Mesenteric fat pad (tissue), 1 donor: ENCODE results near the gene GRAMD1A. TPM values are rescaled to one million over a fixed set of nuclear protein-coding genes. Genes with fewer than 3 reads are reported as not detected.
"Not testable (repeated sequence)": the region's sequence is repeated elsewhere in the genome, so short reads cannot be mapped to it uniquely, and the experiment has no call there.

Source experiments
- DNase-seq: peaks from one replicate; pipeline ENCODE4 v3.0.0-alpha.2; 2020; ENCODE audit warnings: low spot score
- total RNA-seq: library from RNA; stranded (reverse); fragmentation: NEBNext Ultra II Directional; extraction: Animal tissue kit (Norgen Biotek cat#: 25700); gene quantifications from one replicate; pipeline ENCODE4 v1.2.1, GENCODE V29; 2021
- donor health status: DM: yes; HTN: yes; CAD: no.

Gene GRAMD1A
- total RNA-seq, 1 donor from 2014 or later, result 76.8 TPM

DNA sequence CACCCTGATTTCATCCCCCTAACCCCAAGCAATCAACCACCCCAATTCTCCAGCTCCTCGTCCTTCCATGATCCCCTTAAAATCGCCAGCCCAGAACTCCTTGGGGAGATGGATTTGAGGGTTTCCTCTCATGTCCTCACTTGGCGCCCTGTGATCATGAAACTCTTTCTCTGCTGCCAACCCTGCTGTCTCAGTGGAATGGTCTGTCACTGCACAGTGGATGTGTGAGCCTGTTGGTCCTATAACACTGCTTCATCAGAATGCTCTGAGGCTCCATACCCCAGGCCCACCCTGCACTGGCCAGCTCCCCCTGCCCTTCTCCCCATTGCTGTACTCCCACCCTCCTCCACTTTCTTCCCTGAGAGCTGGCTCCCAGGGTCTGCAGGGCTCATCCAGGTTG lies 23.5 kb upstream of the GRAMD1A start:
- peak; percentile 67 for DNase-seq

DNA sequence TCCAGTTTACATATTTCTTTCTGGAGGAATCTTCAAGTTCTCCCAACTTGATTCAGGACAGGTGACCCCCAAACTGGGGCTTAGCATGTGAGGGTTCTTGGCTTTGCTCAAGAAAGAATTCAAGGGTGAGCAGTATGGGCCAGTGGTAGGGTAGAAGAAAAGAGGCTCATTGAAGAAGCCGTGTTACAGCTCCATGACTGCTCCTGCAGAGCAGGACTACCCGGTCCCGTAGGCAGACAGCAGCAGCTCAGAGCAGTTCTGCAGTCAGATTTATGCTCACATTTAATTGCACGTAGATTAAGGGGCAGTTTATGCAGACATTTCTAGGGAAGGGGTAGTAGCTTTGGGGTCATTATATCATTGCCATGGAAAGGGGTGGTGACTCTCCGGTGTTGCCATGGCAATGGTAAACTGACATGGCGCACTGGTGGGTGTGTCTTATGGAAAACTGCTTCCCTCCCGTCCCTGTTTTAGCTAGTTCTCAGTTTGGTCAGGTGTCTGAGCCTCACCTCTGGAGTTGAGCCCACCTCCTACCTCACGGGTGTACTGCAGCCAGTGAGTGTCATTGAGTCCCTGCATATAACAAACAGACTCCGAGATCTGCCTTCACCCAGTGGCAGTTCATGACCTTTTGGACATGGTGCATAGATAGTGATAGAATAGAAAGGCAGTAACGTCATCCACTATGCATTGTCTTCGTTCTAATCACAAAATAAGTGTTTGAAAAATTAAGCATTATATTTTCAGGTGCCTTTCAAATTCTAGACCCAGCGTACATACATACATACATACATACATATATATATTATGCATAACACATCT lies 20.1 kb upstream of the GRAMD1A start:
- DNase-seq, result no peak

DNA sequence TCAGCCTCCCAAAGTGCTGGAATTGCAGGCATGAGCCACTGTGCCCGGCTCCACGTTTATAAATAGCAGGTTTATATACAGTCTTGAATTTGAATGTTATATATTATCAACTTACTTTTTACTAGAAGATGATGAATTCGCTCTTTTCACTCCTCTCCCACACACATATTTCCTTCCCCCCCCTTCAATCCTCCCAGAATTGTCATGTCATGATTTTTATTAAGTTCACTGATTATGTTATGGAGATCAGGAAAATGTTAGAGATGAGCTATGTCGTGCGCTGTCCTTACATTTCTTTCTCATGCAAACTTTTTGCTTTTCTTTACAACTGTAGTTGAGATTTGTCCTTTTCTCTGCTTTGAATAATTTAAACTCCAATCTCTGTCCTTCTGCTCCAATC lies 17.8 kb upstream of the GRAMD1A start:
- no peak for DNase-seq

DNA sequence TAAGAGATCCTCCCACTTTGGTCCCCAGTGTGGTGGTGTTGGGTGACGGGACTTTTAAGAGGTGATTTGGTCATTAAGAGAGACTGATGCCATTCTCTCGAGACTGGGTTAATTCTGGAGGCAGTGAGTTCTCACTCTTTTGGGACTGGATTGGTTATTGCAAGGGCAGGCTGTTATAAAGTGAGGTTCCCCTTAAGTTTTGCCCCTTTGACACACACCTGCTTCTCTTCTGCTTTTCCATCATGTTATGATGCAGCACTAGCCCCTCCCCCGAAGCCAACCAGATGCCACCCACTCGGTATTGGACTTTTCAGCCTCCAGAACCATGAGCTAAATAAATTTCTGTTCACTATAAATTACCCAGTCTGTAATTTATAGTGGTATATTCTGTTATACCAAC lies 16.3 kb upstream of the GRAMD1A start:
- DNase-seq, result no peak

DNA sequence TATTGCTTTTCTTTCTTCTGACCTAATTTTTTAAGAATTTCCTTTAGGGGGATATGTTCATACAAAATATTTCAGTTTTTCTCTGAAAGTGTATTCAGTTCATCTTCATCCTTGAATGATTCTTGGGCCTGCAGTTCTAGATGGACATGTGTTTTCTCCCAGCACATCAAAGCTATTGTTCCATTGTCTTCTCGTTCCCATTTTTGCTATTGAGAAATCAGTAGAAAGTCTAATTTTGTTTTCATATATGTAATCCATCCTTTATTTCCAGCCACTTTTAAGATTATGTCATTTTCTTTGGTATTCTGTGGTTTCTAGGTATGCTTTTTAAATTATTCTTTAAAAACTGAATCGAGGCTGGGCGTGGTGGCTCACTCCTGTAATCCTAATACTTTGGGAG lies 15.8 kb upstream of the GRAMD1A start:
- DNase-seq, result no peak

DNA sequence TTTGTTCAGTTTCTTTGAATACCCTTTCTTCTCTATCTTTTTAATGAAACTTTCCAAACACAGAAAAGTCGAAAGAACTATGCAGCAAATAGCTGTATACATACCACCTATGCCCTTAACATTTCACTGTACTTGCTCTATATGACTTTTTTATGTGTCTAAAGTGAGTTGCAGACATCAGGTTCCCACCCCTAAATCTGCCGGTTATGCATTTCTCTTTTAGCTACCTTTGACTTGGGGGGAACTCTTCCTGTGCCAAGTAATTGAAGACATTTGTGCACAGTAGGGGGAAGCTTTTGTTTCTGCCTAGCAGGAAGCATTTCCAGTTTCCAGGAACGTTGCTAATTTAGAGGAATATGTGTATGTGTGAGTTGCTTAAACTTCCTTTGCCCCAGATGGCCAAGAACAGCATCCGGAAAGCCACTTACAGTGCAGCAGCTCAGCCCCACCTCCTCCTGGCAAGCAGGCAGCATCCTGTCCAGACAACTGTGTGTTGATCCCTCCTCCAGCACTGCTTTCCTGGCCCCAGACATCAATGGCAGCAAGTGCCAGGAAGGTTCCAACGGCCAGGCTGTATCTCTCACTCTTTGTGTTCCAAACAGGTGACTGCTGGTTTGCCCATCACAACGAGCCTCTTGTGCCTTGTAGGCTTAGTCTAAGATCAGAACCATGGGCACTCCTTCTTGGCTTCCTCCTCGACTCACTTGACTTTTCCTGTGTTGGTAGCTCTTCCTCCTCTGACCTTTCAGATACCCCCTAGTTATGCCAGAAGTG lies 14.7 kb upstream of the GRAMD1A start:
- DNase-seq, result no peak

DNA sequence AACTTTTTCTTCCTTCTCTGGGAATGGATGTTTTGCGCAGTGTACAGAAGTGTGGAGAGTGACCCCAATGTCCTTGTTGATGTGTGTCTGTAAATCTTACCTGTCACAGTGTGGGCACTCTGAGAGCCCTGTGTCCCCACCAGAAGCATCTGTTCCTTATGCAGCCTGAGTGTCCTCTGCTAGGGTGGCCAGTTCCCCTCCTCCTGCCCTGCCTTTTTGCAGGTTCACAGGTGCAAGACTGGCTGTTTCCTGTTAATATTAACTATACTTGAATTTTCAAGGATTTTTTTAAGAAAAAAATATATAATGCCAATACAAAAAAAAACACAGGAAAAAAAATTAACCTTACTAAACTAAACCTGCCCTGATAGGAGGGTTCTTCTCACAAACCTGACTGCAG lies 12.0 kb upstream of the GRAMD1A start:
- DNase-seq, result no peak

DNA sequence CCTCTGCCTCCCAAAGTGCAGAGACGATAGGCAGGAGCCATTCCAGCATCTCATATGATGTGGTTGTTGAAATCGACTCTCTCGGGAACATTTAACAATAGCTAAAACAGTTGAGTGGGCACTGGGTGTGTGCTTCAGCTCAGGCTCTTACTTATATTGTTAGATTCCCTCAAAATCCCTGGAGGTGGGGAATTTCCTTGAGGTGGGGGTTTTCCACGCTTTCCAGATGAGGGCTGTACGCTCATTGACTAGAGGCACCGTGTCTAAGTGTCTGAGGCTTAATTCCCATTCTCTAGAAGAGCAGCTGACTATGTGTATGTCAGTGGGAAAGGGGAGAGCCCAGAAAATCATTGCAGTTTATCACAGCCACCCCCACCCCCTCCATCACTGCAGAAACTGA lies 10.8 kb upstream of the GRAMD1A start:
- no peak for DNase-seq

DNA sequence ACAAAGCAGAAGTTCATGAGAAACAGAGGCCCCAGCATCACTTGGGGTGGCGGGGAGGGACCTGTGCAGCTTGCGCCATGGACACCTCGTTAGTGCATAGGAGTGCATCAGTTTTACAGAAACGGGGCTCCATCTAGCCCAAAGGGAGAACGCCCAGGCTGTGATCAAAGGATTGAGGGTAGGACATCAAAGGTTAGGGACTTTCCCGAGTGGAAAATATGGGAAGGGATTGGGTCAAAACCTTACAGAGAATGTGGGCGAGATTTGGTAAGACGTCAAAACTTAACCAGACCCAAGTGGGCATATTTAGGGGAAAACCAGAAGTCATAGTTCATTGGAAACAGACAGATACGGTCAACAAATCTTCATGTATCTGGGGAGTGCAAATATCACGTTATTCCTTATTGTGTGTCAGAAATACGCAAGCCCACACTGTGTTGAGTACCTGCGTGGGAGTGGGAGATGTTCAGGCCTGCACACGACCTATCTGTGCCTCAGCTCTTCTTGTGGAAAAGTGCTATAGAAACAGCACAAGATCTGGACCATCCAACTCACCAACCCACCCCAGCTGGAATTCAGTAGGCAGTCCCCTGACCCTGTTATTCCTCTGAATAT lies 9.4 kb upstream of the GRAMD1A start:
- DNase-seq, result no peak

DNA sequence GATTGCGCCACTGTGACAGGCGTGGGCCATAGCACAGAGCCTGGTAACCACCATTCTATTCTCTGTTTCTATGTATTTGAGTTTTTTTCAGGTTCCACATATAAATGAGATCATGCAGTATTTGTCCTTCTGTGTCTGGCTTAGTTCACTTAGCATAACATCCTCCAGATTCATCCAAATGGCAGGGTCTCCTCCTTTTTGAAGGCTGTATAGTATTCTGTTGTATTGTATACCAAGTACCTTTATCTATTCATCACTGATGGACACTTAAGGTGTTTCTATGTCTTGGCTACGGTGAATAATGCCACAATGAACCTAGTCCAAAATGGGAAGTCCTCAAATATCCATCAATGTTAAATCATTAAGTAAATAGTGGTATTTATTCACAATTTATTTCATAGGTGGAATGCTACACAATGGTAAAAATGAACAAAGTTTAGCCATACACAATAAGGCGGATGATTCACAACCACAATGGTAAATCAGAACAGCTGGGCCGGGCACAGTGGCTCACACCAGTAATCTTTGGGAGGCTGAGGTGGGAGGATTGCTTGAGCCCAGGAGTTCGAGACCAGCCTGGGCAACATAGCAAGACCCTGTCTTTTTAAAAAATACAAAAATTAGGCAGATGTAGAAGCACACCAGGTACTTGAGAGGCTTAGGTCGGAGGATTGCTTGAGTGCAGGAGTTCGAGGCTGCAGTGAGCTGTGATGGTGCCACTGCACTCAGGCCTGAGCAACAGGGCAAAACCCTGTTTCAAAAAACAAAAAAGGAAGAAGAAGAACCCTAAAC lies 8.4 kb upstream of the GRAMD1A start:
- DNase-seq, result no peak

DNA sequence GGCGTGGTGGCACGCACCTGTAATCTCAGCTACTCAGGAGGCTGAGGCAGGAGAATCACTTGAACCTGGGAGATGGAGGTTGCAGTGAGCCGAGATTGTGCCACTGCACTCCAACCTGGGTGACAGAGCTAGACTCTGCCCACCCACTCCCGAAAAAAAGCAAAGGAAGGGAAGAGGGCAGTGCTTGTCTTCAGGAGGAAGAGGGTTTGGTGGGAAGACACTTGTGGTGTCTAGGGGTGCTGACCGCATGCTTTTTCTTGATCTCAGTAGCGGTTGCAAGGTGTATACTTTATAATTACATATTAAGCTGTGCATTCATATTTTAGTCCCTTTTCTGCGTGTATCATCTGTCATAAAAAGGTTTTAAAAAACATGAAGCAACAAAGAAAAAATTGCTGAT lies 7.5 kb upstream of the GRAMD1A start:
- not testable (repeated sequence) for DNase-seq

DNA sequence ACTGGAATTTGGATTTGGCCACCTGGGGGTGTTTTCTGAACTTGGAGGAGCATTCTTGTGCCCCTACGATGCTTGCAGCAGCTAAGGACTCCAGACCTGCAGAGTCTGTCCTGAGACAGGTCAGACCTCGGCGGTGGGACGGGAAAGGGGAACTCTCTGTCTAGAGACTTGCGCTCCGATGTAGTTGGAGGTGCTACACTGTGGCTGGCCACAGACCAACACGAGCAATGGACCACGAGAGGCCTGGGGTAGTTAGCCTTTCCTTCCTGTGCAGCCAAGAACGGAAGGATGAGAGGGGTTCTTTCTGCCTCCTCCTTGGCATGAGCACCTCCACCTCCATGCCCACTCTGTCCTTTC lies 5.9 kb upstream of the GRAMD1A start:
- no peak for DNase-seq

DNA sequence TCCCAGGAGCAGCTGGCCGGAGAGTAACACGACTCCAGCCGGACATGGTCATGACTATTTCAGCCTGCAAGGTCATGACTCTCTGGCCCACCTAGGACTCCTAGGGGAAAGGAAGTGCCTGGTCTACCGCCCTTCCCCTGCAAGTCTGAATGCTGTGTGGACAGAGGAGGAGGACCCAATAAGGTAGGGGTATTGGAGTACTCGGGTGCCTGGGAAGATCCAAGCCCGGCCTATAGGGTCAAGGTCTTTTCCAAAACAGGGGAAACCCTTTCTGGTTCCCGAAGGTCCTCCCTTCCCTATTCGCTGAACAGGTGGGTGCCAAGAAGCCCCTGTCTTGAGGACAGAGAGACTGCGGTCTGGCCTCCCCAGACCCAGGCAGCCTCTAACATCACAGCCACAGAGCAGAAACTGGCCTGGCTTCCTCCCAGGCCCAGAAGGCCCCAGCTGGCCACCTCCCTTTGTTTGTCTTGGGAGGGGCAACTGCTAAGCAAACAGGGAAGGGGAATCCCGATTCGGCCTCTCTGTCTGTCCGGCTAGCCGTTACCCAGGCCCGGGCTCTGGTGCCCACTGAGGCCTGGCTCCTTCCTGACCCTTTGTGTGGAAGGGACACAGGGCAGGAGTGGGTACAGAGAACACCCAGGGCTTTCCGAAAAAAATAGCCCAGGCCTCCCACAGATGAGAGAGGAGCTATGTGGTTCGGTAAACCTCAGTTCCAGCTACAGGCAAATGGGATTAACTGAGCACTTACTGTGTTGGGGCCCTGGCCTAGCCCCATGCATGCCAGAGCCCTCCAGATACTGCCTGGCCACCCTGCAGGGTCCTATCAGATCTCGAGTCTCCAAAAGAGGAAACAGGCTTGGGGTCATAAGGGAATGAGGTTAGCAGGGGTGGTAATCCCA lies 5.2 kb upstream of the GRAMD1A start:
- DNase-seq, result no peak

DNA sequence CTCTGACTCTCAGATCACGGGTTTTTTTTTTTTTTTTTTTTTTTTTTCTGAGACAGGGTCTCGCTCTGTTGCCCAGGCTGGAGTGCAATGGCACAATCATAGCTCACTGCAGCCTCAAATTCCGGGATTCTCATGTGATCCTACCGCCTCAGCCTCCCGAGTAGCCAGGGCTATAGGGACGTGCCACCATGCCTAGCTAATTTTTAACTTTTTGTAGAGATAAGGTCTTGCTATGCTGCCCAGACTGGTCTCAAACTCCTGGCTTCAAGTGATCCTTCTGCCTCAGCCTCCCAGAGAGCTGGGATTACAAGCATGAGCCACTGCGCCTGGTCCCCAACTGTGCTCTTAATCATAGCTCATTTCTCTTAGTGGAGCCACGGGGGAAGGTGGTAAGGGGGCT lies 4.6 kb upstream of the GRAMD1A start:
- no peak for DNase-seq

DNA sequence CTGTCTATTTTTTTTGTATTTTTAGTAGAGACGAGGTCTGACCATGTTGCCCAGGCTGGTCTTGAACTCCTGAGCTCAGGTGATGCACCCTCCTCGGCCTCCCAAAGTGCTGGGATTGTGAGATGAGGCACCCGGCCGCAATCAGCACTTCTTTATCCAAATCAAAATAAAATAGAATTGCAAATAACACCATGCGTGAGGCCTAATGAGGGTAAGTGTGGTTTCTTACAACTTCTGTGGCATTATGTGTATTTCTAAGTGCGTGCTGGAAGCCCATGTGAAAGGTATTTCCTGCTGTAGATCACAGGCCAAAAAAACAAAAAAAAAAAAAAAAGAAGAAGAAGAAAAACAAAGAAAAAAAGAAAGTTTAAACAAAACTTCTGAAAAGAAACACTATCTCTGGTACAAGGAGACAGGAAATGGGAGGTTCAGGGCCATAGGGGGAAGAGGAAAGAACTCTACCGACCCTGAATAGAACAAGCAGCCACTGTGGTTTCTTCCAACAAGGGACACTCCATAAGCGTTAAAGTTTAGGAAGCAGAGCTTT lies 3.0 kb upstream of the GRAMD1A start:
- DNase-seq, result no peak

DNA sequence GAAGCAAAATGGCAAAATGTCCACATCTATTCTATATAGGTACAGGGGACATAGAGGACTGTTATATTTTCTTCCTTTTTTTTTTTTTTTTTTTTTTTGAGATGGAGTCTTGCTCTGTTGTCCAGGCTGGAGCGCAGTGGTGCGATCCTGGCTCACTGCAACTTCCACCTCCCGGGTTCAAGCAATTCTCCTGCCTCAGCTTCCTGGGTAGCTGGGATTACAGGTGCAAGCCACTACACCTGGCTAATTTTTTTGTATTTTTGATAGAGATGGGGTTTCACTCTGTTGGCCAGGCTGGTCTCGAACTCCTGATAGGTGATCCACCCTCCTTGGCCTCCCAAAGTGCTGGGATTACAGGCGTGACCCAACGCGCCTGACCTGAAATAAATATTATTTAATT lies 1.9 kb upstream of the GRAMD1A start:
- DNase-seq, result not testable (repeated sequence)

DNA sequence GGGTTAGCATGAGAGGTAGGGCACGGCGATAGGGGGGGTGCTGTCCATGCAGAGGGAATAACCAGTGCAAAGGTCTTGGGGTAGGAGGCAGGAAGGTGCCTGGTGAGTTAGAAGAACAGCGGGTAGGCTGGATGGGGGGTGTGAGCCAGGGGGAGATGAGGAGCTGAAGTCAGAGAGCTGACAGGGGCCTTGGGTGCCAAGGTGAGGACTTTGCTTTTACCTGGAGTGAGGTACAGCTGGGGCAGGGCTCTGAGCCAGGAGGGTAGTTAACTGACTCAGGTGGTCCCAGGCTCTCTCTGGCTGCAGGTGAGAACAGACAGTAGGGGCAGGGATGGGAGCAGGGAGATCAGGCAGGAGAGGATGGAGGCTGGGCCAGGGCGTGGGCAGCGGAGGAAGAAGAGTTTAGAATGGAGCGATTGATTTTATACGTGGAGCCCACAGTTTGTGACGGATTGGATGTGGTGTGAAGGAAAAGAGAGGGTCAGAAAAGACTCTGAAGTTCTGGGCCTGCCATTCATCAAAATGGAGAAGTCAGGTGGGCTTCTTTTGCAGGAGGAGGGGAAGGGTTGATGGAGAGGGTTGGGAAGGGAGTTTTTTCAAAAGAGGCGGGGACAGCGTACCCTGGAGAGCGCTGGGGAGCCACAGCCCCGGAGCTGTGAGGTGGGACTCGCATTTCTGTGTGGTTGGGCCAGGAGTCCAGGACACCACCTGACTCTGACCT lies 1.2 kb upstream of the GRAMD1A start:
- no peak for DNase-seq

DNA sequence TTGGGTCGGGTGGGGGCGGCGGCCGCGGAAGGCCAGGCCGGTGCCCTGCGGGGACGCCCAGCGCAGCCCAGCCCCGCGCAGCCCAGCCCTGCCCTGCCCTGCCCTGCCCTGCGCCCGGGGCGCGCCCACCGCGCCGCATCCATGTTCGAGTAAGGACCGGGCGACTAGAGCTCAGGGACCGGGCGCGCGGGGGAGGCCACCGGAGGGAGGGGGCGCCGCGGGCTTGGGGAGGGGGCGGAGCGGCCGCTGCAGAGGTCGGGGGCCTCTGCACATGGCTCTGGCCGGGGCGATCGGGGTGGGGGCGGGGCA lies 169 bp downstream of the GRAMD1A start:
- DNase-seq, result no peak

DNA sequence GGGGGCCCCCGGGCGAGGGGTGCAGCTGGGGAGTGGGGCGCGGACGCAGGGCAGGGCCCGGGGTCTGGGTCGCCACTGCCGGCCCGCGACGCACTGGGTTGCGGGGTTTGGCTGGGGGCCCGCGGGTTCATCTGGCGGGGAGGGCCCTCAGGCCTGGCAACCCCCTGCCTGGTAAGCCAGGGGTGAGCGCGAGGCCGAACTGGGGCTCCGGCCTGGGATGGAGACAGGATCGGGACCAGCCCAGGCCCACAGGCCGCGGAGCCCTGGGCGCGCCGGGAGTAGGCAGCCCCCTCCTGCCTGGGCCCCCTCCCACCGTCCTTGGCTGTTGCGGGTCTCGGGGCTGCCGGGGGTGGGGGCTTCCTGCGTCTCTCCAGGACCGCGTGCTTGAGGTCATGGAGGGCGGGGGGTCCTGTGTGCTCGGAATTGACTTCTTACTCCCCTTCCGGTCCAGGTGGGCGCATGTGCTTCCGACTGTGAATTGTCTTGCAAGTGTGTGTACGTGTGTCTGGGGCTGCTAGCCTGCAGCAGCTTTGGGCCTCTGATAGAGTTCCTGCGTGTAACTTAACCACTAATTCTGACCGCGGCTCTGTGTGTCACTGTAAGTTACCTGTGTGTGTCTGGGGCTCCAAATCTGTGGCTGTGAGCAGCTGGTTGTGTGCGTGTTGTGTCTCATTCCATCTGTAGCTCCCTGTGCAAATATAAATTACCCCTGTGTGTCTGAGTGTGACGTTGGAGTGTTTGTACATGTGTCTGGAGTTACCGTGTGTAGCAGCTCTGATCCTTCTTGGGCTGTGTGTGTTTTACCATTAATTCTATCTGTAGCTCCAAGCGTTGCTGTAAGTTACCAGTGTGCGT lies 751 bp downstream of the GRAMD1A start:
- DNase-seq, result peak; percentile 88
